Stimulated activated CD4-positive, alpha-beta T cell treated with anti-CD3 and anti-CD28 coated beads, TNF-alpha, amount 100 ng/mL, for 48 hours (primary cell): ENCODE results near the gene PGPEP1.
"Not testable (repeated sequence)": the region's sequence is repeated elsewhere in the genome, so short reads cannot be mapped to it uniquely, and the experiment has no call there.

Experiments used
- DNase-seq, 3 donors: peaks; one replicate each; pipeline ENCODE4 v3.0.0-alpha.2; 2020; ENCODE audit warnings: low read depth in 3 of 3

PGPEP1 gene

GRCh38 chr19:18390065-18390907, 49.9 kb downstream of the PGPEP1 start:
- DNase-seq = no peak

GRCh38 chr19:18391509-18392075, 51.2 kb downstream of the PGPEP1 start:
- DNase-seq = no peak

DNA sequence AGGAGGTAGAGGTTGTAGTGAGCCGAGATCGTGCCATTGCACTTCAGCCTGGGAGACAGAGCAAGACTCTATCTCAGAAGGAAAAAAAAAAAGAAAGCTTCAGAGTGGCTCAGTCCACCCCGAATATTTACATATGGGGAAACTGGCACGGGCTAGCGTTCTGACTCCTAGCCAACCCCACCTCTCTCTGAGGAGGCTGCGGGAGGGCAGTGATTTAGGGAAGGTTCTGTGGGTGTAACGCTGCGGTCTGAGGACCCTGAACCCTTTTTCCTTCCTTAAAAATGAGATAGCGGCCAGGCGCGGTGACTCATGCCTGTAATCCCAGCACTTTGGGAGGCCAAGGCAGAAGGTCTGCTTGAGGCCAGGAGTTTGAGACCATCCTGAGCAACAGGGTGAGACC, 52.0 kb downstream of the PGPEP1 start:
- no peak for DNase-seq

DNA sequence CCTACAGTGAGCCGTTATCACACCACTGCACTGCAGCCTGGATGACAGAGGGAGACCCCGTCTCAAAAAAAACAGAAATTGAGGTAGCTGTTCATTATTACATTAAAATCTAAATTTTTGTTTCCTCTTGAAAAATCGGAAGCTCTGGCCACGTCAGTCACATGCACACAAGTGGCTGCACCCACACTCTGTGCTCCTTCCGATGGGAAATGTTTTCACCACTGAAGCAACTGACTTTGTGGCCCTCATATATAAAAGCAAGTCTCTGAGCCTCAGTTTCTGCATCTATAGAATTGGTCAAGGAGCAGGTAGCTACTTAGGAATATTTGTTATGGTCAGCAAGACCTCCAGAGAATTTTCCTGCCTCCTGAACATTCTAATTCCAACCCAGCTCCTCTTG, 52.5 kb downstream of the PGPEP1 start:
- DNase-seq = no peak

DNA sequence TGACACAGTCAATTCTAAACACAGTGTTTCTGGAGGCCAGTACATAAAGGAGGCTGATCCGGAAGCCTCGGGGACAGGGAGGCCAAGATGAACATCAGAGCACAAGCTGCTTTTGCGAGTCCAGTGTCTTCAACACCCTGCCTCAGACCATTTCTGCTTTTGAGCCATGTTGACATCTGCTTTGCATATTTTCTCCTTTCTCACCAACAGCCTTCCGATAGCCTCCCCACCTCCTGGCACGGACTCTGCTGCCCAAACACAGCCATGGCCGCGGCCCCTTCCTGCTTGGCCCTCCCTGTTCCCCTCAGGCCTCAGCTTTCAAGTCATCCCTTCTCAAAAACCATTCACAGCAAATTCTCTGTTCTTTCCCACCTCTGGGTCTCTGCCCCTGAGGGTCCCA, 53.4 kb downstream of the PGPEP1 start:
- no peak for DNase-seq

DNA sequence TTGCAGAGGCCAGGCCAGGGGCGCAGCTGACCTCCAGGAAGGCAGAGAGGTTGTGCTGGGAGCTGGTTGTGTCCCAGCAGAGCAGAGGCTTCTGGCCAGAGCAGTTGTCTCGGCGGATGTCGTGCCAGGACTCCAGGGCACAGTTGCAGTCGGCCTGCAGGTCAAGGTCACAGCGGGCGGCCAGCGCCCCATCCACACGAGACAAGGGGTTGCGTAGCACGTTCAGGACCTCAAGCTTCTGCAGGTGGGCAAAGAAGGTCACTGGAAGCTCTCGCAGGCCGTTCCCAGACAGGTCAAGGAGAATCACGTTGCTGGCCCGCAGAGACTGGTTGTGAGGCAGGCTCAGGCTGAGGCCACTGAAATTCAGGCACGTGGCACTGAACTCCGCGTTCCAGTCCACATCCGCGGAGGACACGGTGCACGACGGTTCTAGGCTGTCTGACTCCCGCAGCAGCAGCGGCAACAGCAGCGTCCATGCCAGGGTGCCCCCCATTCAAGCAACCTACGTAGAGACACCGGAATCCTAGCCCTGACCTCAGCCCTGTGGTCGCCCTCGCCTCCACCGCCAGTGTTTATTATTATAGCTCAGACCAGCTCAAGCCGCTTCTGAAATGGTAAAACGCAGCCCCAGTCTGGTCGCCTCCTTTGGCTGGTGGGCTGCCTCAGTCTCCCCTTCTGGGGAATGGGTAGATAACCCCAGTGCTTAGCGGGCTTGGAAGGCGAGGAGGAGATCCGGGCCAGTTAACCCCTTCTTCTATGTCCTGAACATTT, 56.3 kb downstream of the PGPEP1 start:
- no peak for DNase-seq

GRCh38 chr19:18397242-18398202, 57.1 kb downstream of the PGPEP1 start, which contains the start of gene LRRC25:
LRRC25 (minus strand) TSS chr19:18397622; CDS start chr19:18396963, 659 bp downstream.
- no peak for DNase-seq

DNA sequence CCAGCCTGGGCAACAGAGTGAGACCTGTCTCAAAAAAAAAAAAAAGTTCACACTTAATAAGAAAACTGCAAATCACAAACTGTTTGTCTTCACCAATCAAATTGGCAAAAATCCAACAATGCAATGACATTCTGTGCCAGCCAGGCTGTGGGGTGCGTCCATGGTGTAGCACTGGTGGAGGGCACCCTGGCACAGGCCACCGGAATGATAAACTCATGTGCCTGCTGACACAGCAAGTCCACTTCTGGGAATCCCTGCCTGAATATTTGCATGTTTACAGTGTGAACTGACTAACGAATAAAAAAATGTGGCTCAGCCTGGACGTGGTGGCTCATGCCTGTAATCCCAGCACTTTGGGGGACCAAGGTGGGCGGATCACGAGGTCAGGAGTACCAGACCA, 58.6 kb downstream of the PGPEP1 start:
- no peak for DNase-seq

DNA sequence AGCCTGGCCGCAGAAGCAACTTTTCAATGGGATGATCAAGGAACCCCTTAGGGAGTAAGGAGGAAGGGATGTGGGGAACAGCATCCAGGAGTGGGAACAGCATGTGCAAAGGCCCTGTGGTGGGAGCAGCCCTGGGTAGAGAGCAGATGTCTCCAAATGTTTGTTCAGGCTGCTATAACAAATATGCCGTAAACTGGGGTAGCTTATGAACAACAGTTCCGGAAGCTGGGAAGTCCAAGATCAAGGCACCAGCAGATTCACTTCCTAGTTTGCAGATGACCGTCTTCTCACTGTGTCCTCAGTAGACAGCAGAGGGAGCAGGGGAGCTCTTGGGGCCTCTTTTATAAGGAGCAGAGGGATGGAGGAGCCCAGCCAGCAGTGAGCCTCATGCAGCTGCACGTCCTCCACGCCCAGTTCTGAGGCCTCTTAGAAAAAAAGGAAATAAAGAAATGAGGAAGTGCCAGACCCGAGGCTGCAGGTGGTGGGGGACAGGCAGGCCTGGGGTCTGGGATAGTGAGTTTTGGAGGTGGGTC, 61.2 kb downstream of the PGPEP1 start:
- no peak for DNase-seq

GRCh38 chr19:18402455-18403248, 62.3 kb downstream of the PGPEP1 start:
- not testable (repeated sequence) for DNase-seq

DNA sequence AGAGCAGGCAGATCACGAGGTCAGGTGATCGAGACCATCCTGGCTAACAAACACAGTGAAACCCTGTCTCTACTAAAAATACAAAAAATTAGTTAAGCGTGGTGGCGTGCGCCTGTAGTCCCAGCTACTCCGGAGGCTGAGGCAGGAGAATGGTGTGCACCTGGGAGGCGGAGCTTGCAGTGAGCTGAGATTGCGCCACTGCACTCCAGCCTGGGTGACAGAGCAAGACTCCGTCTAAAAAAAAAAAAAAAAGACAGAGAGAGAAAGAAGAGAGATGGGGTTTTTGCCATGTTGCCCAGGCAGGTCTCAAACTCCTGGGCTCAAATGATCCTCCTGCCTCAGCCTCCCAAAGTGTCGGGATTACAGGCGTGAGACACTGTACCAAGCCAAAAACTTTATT, 65.4 kb downstream of the PGPEP1 start:
- not testable (repeated sequence) for DNase-seq

DNA sequence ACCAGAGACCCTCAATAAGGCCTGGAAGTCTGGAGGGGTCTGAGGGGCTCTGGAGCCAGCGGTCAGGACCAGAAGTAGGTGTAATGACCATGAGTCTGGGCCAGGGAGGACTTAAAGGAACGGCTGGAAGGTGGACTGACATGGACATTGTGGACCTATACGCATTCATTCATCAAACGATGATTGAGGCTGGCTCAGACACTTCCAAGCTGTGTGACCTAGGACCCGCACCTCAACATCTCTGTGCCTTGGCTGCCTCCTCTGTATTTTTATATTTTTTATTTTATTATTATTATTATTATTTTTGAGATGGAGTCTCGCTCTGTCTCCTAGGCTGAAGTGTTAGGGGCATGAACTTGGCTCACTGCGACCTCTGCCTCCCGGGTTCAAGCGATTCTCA, 66.4 kb downstream of the PGPEP1 start:
- no peak for DNase-seq

GRCh38 chr19:18408053-18408476, 67.7 kb downstream of the PGPEP1 start:
- peak in 1 of 3 donors; percentile 25 for DNase-seq

GRCh38 chr19:18412610-18413239, 72.3 kb downstream of the PGPEP1 start:
- DNase-seq = no peak

GRCh38 chr19:18414504-18415177, 74.2 kb downstream of the PGPEP1 start:
- DNase-seq = no peak

DNA sequence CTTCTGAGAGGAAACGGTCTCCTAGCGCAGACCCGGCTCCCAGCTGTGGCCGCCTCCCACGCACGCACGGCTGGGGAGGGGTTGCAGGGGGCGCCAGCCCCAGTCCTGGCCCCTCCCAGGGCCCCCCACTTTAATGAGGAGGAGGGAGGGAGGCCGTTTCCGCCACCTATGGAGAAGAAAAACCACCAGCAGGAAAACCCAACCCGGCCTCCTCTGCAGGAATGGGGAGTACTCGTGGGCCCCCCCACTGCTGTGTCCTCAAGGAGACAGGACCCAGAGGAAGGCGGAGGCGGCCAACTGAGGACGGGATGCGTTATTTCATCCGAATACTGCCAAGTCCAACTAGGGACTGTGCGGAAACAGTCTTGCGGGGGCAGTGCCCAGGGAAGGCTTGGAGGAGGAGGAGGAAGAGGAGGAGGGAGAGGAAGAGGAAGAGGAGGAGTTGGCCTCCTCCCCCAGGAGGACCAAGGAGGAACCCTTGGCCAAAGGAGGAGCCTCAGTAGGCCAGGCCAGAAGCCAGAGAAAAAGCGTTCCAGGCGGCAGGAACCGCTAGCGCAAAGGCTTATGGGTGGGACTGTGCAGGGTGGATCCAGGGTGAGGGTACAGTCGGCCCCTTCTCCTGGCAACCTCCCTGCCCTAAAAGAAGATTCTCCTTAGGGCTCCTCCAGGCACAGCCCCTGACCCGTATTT, 74.9 kb downstream of the PGPEP1 start:
- no peak for DNase-seq

DNA sequence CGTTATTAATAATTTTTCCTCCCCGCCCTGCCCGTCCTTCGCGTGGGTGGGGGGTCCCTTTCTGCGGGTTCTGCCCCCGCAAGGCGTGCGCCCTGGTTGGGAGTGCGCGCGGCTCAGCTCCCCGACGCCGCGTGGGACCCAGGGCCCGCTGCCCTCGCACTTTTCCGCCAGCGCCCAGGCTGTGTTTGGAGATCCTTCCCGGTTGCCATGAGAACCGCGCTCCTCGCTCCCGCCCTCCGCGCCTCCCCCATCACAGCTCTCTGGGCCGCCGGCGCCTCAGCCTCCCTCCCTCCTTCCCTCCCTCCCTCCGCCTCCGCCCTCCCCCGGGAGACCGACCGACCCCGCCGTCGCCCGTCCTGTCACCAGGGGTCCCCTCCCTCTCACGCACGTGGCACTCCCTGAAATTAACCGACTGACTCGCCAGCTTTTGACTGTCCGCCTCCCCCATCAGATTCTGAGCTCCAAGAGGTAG, 76.4 kb downstream of the PGPEP1 start:
- peak in 1 of 3 donors; percentile 47 for DNase-seq

GRCh38 chr19:18417250-18418028, 77.0 kb downstream of the PGPEP1 start:
- DNase-seq = no peak
